ENCODE data around the gene WWP2. TPM values are rescaled to one million over a fixed set of nuclear protein-coding genes. Genes with fewer than 3 reads are reported as not detected.
"Not testable (repeated sequence)": the region's sequence is repeated elsewhere in the genome, so short reads cannot be mapped to it uniquely, and the experiment has no call there.

Gene WWP2
- total RNA-seq, 1 donor from 2014 or later = 21.7 TPM

DNA sequence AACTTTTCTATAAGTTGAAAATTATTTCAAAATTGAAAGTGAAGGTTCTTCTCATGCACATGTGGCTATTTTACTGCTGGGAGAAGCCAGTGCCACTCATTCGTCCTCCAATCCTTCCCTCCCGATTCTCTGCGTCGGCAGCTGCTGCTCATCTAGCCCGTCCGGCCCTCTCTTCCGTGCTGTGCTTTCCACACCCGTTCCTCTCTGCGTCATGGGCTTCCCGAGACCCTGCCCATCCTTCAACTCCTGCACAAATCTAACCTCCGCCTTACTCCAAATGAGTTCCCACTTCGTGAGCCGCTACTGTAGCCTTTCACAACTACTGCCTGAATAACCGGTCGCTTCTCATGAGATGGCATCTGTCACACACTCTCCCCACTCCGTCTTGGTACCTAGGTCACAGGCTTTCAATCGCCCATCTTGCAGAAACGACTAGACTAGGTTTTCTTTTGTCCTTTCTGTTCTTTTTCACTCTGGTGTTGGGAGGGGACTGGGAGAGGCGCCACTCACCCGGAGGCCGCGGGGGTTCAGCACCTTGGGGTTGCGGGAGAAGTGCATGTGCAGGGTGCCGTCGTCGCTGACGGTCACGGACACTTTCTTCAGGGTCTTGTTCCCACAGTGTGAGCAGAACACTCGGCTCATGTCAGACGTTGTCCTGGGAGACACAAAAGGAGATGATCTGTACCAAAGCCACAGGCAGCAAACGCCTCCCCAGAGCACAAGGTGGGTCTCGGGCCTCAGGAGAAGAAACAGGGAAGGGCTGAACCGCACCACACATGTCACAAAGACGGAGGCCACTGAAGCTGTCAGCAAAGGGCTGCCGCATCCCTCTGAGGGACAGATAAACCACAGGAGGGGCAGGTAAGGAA, 17.5 kb upstream of the WWP2 start:
- intact Hi-C loops (cut with DNase I) = no loop called here
- no peak for DNase-seq
- no peak for ATAC-seq (ENCODE audit: poor library complexity)

DNA sequence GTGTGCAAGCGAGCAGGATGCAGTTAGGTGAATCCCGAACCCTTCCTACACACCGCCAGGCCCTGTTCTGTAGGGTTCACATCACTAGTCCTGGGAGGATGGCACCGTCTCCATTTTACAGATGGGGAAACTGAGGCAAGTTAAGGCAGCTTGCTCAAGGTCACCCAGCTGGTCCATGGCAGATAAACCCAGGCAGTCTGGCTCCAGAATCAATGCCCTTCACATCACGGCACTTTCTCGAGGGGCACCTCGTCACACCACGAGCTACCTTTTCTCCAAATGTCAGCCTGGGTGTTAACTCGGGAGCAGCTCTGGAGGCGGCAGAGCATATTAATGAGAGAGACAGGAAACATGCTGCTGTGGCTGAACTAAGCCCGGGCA, 16.9 kb upstream of the WWP2 start:
- no peak for DNase-seq
- intact Hi-C loops (cut with DNase I) = no loop called here
- ATAC-seq (ENCODE audit: poor library complexity) = no peak

DNA sequence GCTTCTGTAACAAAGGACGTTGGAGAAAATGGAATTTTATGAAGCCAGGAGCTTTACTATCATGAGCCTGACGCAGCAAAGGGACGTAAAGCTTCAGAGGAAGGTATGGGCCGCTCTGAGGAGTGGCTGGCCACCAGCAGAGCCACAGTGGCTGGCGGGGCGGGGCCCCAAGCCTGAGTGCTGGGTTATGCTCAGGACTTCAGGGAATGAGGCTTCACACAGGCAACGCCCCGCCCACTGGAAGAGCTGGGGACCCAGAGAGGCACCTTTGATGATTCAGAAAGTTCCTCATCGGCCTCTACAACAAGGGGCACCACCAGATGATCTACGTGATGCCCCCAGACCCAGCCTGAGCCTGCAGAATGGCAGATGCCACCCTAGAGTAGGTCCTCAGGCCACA, 16.2 kb upstream of the WWP2 start:
- no peak for ATAC-seq (ENCODE audit: poor library complexity)
- intact Hi-C loops (cut with DNase I) = no loop called here
- no peak for DNase-seq

DNA sequence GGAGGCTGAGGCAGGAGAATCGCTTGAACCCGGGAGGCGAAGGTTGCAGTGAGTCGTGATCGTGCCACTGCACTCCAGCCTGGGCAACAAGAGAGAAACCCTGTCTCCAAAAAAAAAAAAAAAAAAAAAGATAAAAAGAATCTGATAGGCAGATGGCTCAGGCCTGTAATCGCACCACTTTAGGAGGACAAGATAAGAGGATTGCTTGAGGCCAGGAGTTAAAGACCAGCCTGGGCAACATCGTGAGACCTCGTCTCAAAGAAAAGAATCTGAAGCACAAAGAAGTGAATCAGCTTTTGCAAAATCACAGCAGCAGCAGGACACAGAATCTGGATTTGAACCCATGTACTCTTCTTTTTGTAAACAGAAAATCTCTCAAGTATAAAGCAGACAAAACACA, 15.0 kb upstream of the WWP2 start:
- intact Hi-C loops (cut with DNase I) = no loop called here
- no peak for DNase-seq
- ATAC-seq (ENCODE audit: poor library complexity) = no peak

DNA sequence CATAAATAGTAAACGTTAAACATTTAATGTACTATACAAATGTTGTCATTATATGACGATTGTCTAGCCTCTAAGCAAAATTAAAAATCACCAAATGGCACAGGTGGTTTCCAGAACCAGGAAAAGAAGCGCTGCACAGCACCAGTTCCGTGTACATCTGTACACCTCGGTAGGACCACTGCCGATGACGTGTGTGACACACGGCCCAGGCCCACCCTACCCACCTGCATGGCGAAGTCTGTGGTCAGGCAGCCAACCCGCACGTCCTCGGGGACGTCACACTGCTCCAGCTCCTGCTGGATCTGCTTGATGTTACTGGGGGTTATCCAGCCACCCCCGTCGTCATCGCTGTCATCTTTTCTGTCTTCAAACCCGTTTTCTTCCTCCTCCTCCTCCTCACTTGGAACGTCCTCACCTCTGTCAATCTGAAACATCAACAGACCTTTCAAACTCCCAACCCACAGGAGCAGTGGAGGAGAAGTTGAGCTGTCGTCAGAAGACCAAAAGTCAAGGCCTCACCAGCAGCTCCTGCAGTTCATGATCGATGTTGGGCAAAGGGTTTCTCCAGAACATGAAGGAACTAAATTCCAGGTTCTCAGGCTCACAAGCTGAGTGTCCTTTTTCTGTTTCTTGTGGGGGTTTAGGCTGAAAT, 13.3 kb upstream of the WWP2 start:
- intact Hi-C loops (cut with DNase I) = no loop called here
- DNase-seq (no peak), ATAC-seq (ENCODE audit: poor library complexity) (no peak)

DNA sequence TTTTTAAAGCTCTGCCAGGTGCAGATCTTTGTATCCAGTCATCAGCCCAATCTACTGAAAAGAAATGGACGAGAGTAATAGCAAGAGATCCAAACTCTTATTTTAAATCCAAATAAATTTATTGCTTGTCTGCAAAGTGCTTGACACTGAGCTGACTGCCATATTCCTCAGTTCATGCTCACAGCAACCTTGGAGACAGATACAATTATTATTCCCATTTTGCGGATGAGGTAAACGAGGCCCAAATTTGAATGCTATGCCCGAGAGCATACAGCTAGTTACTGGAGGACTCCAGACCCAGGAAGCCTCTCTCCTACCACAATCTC, 8.0 kb upstream of the WWP2 start:
- intact Hi-C loops (cut with DNase I) = loop anchor here (2.0 to 10.0 kb wide), 2 partner anchors 45 to 359 kb away; no protein-coding TSS in a partner anchor
- ATAC-seq (ENCODE audit: poor library complexity) (no peak), DNase-seq (no peak)

DNA sequence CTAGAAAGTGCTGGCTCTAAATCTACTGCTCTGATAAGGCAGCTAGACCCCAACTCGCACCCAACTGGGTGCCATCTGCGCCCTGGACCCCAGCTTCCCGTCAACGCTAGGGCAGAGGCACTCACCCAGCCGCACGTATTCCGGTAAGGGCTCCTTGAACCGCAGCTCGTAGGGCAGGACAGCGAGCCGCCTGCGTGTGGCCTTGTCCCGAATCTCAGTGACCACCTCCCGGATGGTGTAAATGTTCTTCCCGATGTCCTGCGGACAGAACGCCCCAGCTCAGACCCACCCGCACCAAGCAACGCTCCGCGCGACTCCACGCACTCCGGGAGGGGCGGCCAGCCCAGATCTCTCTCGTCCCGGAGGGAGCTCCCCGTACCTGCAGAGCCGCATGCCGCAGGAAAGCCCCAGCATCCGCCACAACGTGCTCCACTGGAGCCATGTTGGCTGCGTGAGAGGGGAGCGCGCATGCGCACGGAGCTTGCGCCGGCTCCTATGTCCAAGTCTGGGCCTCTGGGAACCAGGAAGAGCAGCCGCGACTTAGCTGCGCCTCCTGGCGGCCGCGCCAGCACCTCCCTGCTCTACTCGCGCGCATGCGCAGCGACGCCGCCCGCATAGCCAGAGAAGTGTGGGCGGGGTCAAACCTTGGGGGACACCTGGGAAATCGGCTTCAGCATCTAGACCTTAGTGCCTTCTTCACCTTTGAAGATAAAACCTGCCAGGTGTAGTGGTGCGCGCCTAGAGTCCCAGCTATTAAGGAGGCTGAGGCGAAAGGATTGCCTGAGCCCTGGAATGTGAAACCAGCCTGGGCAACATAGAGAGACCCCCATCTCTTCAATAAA, 7.4 kb upstream of the WWP2 start, which contains the start of gene NOB1:
TSS of gene NOB1 (minus strand) at position 458 of the 842 bp plus-strand sequence. CDS start at position 442, 16 bp downstream.
- peak; percentile 98 for DNase-seq
- ATAC-seq (ENCODE audit: poor library complexity) = peak; percentile 99
- intact Hi-C loops (cut with DNase I) = loop anchor here (2.0 to 10.0 kb wide), 2 partner anchors 46 to 360 kb away; no protein-coding TSS in a partner anchor

DNA sequence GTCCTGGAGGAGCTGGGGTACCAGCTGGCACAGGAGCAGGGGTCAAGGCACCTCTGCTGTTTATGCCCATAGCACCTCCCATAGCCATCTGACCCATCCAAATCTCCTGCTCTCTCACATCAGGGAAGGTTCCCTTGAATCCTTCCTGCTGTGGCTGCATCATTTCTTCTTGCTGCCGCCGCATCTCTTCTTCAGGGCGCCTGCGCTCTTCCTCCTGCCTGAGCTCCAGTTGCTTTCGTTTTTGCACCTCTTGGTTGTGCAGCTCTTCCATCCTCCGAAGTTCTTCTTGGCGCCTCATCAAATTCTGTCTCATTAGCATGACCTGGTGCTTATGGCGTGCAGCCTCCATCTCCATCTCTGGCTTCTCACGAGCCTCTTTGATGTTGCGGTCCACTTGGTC, 5.4 kb upstream of the WWP2 start:
- intact Hi-C loops (cut with DNase I) = loop anchor here (10.0 kb wide), 1 partner anchor 362 kb away; no protein-coding TSS in a partner anchor
- no peak for ATAC-seq (ENCODE audit: poor library complexity)
- no peak for DNase-seq

DNA sequence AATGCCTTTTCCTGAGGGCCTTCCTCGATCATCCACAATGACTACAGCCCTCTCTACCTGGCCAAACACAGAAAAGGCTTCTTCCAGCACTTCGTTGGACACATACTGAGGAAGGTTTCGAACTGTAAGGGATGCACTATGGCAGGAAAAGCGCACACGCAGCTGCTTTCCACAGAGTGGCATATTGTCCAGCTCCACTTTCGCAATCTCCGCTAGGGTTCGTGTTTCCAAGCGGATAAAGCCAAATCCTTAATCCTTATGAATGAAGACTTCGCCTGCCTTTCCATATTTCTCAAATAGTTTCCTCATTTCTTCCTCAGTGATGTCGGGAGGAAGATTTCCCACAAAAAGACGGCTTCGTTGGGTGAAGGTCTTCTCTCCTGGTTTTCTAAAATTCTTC, 4.8 kb upstream of the WWP2 start:
- intact Hi-C loops (cut with DNase I) = loop anchor here (10.0 kb wide), 1 partner anchor 363 kb away; no protein-coding TSS in a partner anchor
- not testable (repeated sequence) for DNase-seq

DNA sequence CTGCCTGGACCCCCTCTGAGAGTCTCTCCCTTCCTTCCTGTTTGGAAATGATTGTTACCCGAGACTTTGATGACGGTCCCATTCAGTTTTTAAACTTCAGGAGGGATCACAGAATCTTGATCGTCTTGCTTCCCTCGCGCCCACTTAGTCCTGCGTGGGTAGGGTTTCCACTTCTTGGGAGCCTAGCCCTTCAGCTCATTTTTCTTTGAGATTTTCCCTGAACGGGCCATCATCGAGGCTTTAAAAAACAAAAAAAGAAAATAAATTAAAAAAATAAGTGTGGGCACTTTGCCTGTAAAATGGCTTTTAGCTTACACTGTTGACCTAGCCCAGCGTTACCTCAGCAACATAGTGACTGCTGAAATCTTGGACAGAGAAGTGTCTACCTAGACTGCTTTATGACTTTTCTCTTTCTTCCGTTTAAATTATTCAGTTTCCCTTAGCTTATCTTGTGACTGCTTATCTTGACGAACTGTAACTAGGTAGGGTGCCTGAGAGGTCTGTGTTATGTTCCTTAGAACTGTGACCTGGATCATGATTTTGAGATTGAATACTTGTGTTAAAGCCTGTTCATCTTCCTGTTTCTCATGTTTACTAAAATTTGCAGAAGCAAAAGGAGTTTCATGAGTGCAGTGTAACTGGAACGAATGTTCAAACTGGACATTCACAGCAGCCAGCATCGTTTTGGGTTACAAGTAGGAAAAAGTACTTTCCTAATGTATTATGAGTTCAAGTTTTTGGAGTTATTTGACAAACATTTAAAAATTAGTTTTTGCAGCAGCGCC, 874 bp downstream of the WWP2 start:
- DNase-seq (no peak), ATAC-seq (ENCODE audit: poor library complexity) (peak; percentile 42)
- intact Hi-C loops (cut with DNase I) = no loop called here

More for the DNA sequence above, 4.8 kb upstream of the WWP2 start:
- ATAC-seq (ENCODE audit: poor library complexity) = not testable (repeated sequence)

DNA sequence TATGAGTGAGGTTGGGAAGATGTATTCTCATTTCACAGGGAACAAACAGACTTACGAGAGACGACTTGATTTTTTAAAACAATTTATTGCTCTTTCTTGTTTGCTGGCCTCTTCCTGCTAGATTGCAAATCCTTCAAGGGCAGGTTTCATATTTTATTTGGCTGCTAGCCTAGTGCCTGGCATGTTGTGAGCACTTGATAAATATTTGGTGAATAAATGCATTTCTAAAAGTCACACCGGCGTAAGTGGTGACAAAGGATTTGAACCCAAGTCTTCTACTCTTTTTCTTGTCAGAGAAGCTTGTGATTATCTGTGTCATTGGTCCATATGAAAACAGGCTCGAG, 1.4 kb downstream of the WWP2 start:
- ATAC-seq (ENCODE audit: poor library complexity) = no peak
- intact Hi-C loops (cut with DNase I) = no loop called here

DNA sequence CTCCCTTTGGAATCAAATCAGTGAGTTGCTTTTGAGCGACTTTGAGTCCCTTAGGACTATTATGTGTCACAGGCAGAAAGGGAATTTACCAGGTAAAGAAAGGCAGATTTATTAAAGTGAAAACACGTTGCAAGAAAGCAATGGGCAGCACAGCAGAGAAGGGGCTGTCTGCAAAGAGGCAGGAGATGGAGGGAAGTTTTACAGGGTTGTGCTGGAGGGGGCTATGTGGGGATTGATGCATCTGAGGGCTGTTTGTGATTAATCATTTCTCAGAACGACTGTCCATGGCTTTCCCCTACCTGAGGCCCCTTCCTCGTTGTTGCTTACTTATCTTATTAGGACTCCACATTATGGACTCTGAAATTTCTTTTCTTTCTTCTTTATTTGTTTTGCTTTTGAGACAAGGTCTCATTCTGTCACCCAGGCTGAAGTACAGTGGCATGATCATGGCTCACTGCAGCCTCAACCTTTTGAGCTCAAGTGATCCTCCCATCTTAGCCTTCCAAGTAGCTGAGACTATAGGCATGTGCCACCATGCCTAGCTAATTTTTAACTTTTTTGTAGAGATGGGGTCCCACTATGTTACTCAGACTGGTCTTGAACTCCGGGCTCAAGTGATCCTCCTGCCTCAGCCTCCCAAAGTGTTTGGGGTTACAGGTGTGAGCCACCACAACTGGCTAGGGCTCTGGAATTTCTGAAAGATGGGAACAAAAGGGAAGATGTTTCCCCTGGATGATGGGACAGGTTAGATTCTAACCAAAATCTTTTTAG, 5.5 kb downstream of the WWP2 start:
- intact Hi-C loops (cut with DNase I) = no loop called here
- no peak for ATAC-seq (ENCODE audit: poor library complexity)
- no peak for DNase-seq

More for the DNA sequence above, 1.4 kb downstream of the WWP2 start:
- no peak for DNase-seq

DNA sequence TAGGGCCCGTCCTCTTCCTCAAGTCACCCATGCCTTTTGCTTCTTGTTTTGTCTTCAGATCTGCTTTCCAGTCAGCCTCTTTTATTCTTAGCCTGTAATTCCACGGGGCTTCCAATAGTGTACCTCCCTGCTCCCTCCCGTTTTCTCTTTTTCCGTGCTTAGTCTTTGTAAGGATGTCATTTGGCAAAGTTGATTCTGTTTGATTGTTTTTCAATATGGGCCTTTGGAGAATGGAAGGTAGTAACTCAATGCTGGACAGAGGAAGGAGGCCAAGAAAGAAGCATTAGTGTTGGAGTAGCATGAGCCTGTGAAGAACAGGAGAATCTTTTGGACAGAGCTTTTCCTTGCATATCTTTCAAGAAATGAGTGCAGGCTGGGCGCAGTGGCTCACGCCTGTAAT, 6.5 kb downstream of the WWP2 start:
- no peak for ATAC-seq (ENCODE audit: poor library complexity)
- intact Hi-C loops (cut with DNase I) = no loop called here

DNA sequence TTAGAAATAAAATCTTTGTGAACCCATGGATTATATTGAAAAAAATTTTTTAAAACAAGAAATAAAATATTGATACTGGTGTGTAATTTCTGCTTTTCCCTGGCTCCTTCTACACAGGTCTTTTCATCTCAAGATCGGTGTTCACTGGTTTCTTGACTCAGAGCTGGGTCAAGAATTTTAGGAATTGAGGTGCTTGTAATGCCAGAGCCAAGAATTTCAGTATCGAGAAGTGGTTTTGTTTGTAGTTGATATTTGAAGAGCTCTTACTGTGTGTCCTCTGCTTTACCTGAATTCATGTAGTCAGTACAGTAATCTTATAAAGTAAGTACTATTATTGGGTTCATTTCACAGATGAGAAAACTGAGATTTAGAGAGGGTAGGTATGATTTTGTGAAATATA, 7.3 kb downstream of the WWP2 start:
- no peak for DNase-seq
- intact Hi-C loops (cut with DNase I) = no loop called here
- no peak for ATAC-seq (ENCODE audit: poor library complexity)

More for the DNA sequence above, 6.5 kb downstream of the WWP2 start:
- DNase-seq = no peak

DNA sequence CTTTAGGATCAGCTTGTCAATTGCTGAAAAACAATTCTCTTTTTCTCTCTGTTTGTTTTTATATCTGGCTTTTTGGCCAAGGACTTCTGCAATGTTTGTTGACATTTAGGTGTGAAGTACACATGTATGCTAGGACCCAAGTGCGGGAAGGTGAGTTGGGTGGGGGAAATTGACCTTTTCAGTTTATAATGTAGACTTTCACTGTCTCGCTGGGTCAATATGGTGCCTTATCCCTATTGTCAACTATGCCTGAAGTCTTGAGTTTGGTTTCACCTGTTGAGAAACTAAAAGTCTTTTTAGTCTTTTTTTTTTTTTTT, 9.5 kb downstream of the WWP2 start:
- intact Hi-C loops (cut with DNase I) = no loop called here
- no peak for ATAC-seq (ENCODE audit: poor library complexity)
- no peak for DNase-seq

DNA sequence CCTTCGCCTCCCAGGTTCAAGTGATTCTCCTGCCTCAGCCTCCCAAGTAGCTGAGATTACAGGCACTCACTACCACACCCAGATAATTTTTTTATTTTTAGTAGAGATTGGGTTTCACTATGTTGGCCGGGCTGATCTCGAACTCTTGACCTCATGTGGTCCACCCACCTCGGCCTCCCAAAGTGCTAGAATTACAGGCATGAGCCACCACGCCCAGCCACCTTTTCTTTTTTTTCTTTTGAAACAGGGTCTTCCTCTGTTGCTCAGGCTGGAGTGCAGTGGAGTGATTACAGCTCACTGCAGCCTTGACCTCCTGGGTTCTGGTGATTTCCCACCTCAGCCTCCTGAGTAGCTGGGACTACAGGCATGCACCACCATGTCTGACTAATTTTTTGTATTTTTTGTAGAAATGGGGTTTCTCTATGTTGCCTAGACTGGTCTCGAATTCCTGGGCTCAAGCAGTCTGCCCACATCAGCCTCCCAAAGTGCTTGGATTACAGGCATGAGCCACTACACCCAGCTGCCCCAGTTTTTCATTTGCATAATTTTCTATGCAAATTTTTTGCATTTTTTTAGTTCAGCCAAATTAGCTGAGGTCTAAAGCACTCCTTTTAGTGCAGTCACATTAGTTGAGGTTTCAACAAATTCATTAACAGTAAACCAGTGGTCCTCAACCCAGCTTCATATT, 11.3 kb downstream of the WWP2 start:
- intact Hi-C loops (cut with DNase I) = no loop called here
- no peak for ATAC-seq (ENCODE audit: poor library complexity)
- no peak for DNase-seq

DNA sequence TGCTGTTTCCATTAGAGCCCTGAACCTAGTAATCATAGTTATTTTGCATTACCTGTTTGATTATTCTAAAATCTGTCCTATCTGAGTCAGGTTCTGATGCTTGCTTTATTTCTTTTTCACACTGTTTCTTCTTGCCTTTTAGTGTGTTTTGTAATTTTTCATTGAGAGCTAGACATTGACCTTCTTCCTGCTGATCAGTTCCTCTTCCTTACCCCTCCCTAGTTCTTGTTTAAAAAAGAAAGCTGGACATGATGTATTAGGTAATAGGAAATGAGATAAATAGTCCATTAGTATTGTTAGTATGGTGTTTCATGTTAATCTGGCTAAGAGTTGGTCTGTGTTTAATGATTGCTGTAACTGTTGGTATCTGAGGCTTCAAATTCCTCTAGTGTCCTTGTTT, 13.4 kb downstream of the WWP2 start:
- intact Hi-C loops (cut with DNase I) = no loop called here
- ATAC-seq (ENCODE audit: poor library complexity) = no peak
- DNase-seq = no peak

All from Right ventricle myocardium superior (tissue), 1 donor.